Activated T-cell treated with anti-CD3 and anti-CD28 coated beads for 48 hours (primary cell): ENCODE data around the gene PRDX4.
"Not testable (repeated sequence)": the region's sequence is repeated elsewhere in the genome, so short reads cannot be mapped to it uniquely, and the experiment has no call there.

Source experiments
- DNase-seq: peaks from one replicate; pipeline ENCODE4 v3.0.0-alpha.2; 2020; ENCODE audit warnings: low read depth

The PRDX4 gene

DNA sequence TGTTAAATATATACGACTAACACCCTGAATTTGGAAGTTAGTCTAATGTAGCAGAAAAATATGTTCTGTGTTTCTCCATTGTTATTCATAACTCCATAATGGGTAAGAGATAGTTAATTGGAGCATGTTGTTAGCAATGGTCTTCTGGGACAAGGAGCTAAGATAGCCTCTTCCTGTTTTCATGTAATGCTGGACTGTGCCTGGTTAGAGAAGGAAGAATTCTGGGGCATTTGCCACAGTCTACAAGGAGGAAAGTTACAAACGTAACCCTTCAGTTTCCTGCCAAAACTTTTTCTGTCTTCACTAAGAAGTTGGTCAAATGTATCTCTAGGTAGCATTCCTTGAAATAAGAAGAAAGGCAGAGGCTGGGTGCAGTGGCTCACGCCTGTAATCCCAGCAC, 5.8 kb downstream of the PRDX4 start:
- no peak for DNase-seq

DNA sequence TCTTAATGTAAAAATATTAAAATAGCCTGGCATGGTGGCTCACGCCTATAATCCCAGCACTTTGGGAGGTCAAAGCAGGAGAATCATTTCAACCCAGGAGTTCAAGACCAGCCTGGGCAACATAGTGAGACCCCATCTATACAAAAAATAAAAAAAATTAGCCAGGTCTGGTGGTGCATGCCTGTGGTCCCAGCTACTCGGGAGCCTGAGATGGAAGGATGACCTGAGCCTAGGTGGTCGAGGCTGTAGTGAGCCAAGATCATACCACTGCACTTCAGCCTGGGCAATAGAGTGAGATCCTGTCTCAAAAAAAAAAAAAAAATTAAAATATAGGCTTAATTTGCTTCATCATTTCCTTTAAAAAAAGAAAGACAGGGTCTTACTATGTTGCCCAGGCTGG, 9.2 kb downstream of the PRDX4 start:
- not testable (repeated sequence) for DNase-seq

DNA sequence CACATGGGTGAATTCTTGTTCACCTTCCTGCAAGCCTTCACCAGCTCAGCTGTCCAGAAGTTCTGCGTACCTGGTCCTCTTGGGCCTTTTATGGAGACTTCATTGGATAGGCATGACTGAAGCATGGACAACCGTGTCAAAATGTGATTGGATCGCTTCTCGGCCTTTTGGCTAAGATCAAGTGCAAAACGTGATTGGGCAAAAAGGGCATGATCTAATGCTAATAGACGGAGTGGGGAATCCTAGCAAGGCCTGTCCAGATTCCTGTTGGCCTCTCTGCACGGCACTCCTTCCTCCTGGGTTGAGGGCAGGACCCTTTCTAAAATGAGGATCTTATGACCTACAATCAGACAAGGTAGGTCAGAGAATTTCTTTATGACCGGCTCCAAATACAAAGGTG, 24.9 kb downstream of the PRDX4 start:
- DNase-seq: no peak

DNA sequence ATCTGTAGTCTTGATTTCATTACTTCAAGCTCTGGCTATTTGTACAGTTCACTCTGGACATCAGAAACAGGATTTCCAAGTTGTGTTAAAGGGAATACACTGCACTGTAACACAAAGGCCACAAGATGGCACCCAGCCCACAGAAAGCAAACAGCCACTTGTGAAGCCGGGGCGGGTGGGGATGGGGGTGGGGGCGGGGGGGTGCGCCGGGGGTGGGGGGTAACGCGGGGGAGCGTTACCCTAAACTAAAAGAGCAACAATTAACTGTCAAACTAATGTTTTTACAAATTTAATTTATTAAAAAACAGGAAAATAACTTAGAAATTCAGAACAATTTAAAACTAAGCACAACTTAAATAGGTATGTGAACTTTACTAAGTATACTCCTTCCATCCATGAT, 27.3 kb downstream of the PRDX4 start:
- DNase-seq: peak; percentile 21

DNA sequence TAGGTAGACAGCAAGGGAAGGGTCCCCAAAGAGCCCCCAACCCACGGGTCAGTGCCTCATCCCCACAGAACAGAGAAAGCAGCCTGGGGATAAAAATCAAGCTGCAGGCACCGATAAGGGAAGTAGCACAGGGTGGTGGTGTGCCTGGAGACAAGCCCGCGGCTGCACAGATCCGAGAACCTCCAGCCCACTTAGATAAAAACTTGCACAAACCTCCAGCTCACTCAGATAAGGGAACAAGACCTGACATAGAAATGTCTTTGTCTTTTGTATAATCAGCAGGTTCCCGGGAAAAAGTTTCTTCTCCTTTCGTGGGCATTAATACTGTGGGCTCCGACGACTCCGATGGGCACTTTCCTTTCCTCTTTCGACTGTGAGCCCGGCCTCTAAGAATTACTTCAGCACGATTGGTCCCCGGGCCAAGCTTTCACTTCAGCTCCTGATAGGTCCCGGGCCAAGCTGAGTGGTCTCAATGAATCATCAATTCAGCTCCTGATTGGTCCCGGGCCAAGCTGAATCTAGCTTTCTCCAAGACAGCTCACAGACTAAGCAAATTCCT, 32.4 kb downstream of the PRDX4 start:
- no peak for DNase-seq

DNA sequence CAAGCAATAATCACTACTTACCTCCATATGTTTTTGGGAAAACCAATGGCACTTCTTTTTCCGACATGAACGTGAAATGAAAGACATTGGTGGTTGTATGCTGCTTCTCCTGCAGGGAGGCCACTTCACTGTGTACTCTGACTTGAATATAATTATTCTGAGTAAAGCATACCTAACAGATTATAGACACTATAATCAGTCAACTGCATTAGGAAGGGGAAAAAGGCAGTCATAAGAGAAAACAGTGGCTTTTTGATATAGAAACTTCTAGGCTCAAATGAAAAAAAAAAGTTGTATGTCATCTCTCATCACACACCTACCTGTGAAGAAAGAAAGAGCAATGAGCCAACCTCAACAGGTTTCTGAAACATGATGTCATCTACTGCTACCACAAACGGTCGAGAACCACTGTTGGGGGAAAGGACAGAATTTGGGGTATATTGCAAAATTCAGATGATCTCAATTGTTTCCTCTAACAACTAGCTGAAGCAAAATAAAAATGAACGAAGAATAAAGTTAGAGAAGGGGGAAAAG, 37.4 kb downstream of the PRDX4 start:
- no peak for DNase-seq

DNA sequence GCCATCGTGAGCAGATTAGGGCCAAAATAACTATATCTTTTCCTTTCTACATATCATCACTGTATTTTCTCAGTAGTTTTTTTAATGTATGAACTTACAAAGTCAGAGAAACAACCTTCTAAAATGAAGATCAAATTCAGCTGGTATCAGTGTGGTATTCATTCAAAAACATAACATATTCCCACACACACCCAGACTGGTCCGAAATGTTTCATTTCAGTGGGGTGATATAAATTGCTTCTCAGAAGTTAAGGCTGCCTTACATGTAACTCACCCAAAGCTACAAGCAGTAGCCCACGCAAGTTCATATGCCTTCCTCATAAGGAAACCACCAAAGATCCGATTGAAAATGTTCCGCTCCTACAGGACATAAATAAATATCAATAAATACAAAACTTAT, 37.9 kb downstream of the PRDX4 start:
- DNase-seq: no peak

DNA sequence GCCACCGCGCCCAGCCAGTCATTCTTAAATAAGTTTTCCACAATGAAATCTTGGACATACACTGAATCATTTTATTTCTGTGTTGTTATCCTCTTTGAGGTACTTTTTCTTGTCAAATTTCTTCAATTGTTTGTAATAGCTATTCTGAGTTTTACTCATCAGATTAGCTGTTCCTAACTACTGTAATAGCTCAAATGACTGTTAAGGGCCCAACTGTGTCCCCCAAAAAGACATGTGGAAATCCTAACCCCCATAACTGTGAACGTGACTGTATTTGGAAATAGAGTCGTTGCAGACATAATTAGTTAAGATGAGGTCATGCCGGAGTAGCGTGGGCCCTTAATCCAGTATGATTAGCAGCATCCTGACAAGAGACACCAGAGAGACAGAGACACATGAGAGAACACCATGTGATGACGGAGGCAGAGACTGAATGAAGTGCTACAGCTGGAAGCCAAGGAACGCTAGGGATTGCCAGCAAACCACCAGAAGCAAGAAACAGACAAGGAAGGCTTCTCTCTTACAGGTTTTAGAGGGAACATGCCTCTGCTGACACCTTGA, 52.9 kb downstream of the PRDX4 start:
- no peak for DNase-seq

DNA sequence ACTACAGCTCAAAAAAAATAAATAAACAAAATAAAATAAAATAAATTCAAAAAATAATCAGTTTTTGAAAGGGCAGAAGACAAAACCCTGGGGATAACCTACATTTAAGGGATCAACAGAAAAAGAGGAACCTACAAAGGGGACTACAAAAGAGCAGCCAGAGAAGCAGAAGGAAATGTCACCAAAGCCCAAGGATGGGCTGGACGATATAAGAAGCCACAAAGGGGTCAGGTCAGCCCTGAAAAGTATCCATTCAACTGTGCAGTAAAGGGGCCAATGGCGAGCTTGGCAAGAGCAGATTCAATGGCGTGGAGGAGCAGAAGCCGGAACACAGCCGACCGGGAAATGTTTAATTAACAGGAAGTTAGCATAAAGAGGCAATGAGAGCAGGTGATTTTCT, 58.9 kb downstream of the PRDX4 start:
- no peak for DNase-seq

DNA sequence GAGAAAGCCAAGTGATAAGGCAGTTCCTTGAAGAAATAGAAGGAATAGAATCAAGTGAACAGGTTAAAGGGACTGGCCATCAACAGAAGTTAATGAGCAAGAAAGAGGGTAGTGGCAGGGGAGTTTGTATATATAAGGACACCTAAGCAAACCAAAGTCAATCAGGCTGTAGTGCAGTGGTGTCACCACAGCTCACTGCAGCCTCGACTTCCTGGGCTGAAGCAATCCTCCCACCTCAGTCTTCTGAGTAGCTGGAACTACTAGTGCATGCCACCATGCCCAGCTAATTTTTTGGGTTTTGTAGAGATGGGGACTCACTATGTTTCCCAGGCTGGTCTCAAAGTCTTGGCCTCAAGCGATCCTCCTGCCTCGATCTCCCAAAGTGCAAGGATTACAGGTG, 59.9 kb downstream of the PRDX4 start:
- DNase-seq: no peak

DNA sequence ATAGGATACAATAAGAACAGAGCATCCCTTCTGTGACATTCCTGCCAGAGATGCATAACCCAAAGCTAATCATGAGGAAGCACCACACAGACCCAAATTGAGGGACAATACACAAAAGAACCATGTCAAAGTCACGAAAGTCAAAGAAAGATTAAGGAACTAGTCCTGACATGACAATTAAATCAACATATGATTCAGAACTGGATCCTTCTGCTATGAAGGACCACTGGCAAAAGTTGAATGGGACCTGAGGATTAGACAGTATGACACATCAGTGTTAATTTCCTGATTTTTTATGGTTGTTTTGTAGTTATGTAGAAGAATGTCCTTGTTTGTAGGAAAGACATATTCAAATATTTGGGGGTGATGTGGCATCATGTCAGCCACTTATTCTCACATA, 61.9 kb downstream of the PRDX4 start:
- DNase-seq: no peak

DNA sequence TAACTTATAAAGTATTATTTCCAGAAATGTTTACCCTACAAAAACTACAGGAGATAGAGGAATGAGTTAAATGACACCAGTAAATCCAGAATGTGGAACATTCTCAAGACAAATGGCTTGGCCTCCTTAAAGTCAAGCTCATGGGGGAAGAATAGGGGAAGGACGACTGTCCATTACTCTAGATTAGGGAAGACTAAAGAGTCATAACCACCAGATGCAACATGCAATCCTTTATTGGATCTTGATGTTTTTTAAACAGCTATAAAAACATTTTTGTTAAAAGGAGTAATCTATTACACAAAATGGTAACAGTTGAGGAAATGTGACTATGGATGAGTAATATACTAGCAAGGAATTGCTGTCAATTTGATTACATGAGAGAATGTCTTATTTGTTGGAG, 64.7 kb downstream of the PRDX4 start:
- DNase-seq: no peak

DNA sequence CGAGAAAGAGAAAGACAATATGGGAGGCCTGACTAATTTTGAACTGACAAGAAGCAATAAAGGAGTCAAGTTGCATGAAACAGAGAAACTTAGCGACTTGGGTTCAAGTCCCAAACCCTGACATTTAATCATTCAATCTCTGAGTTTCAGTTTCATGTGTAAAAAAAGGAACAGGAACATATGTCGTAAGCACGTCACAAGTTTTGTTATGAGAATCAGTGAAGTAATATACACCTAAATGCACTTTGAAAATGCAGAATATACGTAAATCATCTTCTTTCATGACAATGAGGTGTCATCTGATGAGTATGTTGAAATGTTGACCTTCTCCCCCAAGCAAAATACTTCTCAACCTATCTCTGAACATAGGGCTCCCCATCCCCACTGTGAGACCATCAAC, 65.4 kb downstream of the PRDX4 start:
- no peak for DNase-seq
